Uterus (tissue), 2 donors: Measurements from ENCODE around the gene RICTOR.

Source experiments
- CTCF ChIP-seq, 4 experiments: fragments of 200-600 bp in 2 of 4; fragments of 450-650 bp in 2 of 4; sonication (generic) in 2 of 4; IDR thresholded peaks; one replicate each; pipeline ENCODE4 v1.5.1; 2016 to 2019; ENCODE audit warnings: antibody characterized with exemption in 4 of 4, mild to moderate bottlenecking in 2 of 4, moderate library complexity in 1 of 4
- POLR2A ChIP-seq, 2 donors: fragments of 450-650 bp; IDR thresholded peaks; one replicate each; pipeline ENCODE4 v1.6.1; 2016; ENCODE audit warnings: antibody characterized with exemption in 2 of 2, mild to moderate bottlenecking in 1 of 2, moderate library complexity in 1 of 2

DNA sequence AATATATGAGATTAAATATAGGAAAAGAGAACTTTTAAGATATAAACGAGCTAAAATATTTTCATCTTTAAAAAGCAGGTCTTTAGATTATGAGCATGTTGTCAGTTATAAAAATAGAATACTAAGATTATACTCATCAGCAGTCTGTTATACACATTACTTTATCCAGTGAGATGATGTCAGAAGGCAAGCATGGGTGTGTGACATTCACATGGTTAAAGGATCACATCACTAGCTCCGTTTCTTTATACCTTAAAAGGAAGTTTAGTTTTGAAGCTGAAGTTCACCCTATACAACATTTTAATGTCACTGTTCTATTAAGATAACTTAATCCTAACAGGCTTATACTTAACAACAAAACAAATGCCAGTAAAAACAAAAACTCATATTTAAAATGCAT lies 59.6 kb downstream of the RICTOR start:
- no peak for TF ChIP-seq CTCF (IDR thresholded peaks at IDR 0.05)
- TF ChIP-seq POLR2A (IDR thresholded peaks at IDR 0.05) = no peak
